ENCODE data around the gene ACSL3.

Gene ACSL3

GRCh38 chr2:222943820-222944219, 83.0 kb downstream of the ACSL3 start:
- no peak for DNase-seq

GRCh38 chr2:222944552-222944951, 83.7 kb downstream of the ACSL3 start:
- DNase-seq, result peak; percentile 32

- no peak for DNase-seq
Observed at GRCh38 chr2:222944971-222945740, 84.3 kb downstream of the ACSL3 start.

- DNase-seq, result peak; percentile 22
Observed at GRCh38 chr2:222945887-222946286, 85.1 kb downstream of the ACSL3 start.

GRCh38 chr2:222946700-222947287, 86.0 kb downstream of the ACSL3 start:
- DNase-seq, result peak; percentile 59

GRCh38 chr2:222949073-222949472, 88.2 kb downstream of the ACSL3 start:
- no peak for DNase-seq

GRCh38 chr2:222949690-222950323, 89.0 kb downstream of the ACSL3 start:
- no peak for DNase-seq

- DNase-seq, result peak; percentile 80
Observed at GRCh38 chr2:222950638-222951285, 89.9 kb downstream of the ACSL3 start.

- DNase-seq, result no peak
Observed at GRCh38 chr2:222952204-222952603, 91.4 kb downstream of the ACSL3 start.

- no peak for DNase-seq
Observed at GRCh38 chr2:222955008-222955407, 94.2 kb downstream of the ACSL3 start.

- peak; percentile 94 for DNase-seq
Observed at GRCh38 chr2:222959358-222959757, 98.5 kb downstream of the ACSL3 start.

- DNase-seq, result peak; percentile 60
Observed at GRCh38 chr2:222960126-222960525, 99.3 kb downstream of the ACSL3 start.

GRCh38 chr2:222963641-222964040, 102.8 kb downstream of the ACSL3 start:
- no peak for DNase-seq

- DNase-seq, result no peak
Observed at GRCh38 chr2:222964376-222965031, 103.7 kb downstream of the ACSL3 start.

GRCh38 chr2:222965555-222965954, 104.7 kb downstream of the ACSL3 start:
- no peak for DNase-seq

GRCh38 chr2:222968550-222969155, 107.8 kb downstream of the ACSL3 start:
- no peak for DNase-seq

- no peak for DNase-seq
Observed at GRCh38 chr2:222969491-222969890, 108.7 kb downstream of the ACSL3 start.

- no peak for DNase-seq
Observed at GRCh38 chr2:222972420-222972819, 111.6 kb downstream of the ACSL3 start.

GRCh38 chr2:222973237-222973636, 112.4 kb downstream of the ACSL3 start:
- no peak for DNase-seq

- DNase-seq, result no peak
Observed at GRCh38 chr2:222973733-222974132, 112.9 kb downstream of the ACSL3 start.

- DNase-seq, result no peak
Observed at GRCh38 chr2:222976521-222977061, 115.8 kb downstream of the ACSL3 start.

- DNase-seq, result no peak
Observed at GRCh38 chr2:222977121-222977520, 116.3 kb downstream of the ACSL3 start.
